GM08714 (cell line): ENCODE data around the gene FBXO28.

Experiments
- H3K4me3 ChIP-seq: fragments of 200-500 bp; sonication (Bioruptor generic); 2 replicates; pipeline ENCODE4 v1.5.1; 2014; ENCODE audit warnings: mild to moderate bottlenecking, low read length, inconsistent platforms
- ZNF274 ChIP-seq: IDR thresholded peaks from 2 replicates; pipeline ENCODE4 v1.6.1; 2012; ENCODE audit warnings: mild to moderate bottlenecking, low read depth, low read length

Gene FBXO28

DNA sequence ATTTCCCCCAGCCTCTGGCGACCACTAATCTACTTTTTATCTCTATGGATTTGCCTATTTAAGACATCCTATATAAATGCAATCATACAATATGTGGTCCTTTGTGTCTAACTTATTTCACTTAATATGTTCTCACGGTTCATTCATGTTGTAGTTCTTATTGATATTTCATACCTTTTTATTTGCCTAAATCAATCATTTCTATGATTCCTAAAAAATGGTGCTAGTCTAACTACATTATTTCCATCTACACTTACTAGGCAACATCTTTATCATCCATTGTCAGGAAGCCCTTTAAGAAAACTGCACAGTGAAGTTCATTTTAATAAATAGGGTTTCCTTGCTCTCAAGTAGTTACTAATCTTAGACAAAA, 380 bp upstream of the FBXO28 start:
- H3K4me3 ChIP-seq = peak overlapping the region; percentile 78
- no peak for TF ChIP-seq ZNF274

DNA sequence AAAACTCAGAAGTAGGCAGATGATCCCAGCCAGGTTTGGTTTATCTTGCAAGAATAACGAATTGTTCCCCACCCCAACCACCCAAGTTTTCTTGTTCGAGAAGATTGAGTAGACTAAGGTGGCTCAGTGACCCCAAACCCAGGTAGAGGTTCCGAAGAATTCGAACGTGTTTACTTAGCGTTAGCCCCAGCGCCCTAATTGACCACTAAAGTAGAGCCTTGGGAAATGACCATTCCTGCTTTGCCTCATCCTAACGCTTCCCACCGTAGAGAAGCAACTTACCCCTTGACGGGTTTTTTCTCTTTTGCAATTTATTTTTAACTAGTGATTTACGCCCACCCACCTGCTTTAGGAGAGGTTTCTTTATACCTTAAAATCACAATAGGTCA, 870 bp downstream of the FBXO28 start:
- TF ChIP-seq ZNF274 = no peak
- peak overlapping the region; percentile 78 for H3K4me3 ChIP-seq

DNA sequence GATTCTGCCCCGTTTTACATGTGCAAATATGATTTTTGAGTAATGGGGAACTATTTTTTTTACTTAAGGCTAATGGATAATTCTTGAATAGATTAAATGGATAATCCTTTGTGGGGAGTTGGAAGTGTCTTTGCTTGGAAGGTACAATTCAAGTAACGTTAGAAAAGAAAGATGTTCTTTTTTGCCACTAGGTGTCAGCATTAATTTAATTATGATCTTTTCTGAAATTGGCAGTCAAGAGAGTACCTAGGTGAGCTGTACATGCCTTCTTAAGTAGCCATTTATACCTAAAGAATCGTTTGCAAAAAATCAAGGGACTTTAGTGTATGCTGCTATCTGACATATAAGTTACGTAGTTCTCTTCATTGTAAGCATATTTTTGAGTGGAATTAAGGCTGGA, 2.2 kb downstream of the FBXO28 start:
- no peak for TF ChIP-seq ZNF274
- H3K4me3 ChIP-seq = no peak overlapping the region; the same call in 1 of the 2 replicates

GRCh38 chr1:224118688-224119087, 4.8 kb downstream of the FBXO28 start:
- TF ChIP-seq ZNF274 = no peak
- no peak overlapping the region for H3K4me3 ChIP-seq

GRCh38 chr1:224123136-224123535, 9.2 kb downstream of the FBXO28 start:
- no peak for TF ChIP-seq ZNF274

GRCh38 chr1:224124220-224124619, 10.3 kb downstream of the FBXO28 start:
- H3K4me3 ChIP-seq = no peak overlapping the region
- no peak for TF ChIP-seq ZNF274

More at GRCh38 chr1:224123136-224123535, 9.2 kb downstream of the FBXO28 start:
- H3K4me3 ChIP-seq = no peak overlapping the region

DNA sequence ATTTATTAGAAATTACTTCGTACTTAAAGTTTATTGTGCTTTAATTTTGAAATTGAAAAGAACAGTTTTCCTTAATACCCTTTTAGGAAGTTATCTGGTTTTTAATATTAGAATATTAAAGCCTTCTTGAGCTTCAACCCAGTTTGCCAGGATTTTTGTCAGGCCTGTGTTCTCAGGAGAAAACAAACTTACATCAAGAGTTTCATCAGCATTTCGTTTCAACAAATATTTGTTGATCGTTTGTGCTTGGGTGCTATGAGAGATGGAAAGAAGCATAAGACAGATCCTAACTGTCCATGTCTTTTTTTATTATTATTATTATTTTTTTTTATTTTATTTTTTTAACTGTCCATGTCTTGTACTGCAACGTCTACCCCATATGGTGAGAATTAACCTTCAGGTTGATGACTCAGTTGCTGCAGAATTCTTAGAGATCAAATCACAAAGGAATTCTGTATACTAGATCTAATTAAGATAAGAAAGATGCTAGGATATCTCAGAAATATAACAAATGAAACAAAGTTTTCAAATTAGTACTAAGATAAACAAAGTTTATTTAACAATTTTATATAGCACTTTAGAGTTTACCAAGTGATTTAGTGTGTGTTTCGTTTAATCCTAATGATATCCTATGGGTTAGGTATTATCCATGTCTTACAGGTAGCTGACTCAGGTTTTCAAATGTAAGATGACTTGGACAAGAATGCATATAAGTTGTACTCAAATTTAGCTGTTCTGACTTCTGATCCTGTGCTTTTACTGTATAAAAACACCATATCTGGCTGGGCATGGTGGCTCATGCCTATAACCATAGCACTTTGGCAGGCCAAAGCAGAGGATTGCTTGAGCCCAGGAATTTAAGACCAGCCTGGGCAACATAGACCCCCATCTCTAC, 14.3 kb downstream of the FBXO28 start:
- H3K4me3 ChIP-seq = no peak overlapping the region
- TF ChIP-seq ZNF274 = no peak

- TF ChIP-seq ZNF274 = no peak
- H3K4me3 ChIP-seq = no peak overlapping the region
Measured at GRCh38 chr1:224131253-224131652, 17.3 kb downstream of the FBXO28 start.

- TF ChIP-seq ZNF274 = no peak
- H3K4me3 ChIP-seq = no peak overlapping the region
Measured at GRCh38 chr1:224132901-224133300, 19.0 kb downstream of the FBXO28 start.

DNA sequence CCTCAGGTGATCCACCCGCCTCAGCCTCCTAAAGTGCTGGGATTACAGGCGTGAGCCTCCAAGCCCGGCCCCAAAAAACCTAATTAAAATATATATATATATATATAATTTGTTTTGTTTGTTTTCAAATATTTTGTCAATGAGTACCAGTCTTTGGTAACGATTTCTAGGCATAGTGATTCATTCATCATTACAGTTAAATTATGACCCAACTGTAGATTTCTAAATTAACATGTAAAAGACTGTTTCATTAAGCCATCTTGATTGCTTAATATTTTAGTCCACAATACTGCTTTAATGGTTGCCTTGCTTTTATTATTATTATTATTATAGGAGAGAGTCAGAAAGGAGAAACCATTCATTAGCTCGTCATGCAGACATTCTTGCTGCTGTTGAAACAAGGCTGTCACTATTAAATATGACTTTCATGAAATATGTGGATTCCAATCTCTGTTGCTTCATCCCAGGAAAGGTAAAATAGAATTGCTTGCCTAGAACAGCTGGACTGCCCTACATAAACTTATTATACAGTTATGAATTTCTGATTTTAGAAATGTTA, 19.9 kb downstream of the FBXO28 start:
- no peak for TF ChIP-seq ZNF274
- H3K4me3 ChIP-seq = no peak overlapping the region

- no peak overlapping the region for H3K4me3 ChIP-seq
- no peak for TF ChIP-seq ZNF274
Measured at GRCh38 chr1:224137518-224137917, 23.6 kb downstream of the FBXO28 start.

DNA sequence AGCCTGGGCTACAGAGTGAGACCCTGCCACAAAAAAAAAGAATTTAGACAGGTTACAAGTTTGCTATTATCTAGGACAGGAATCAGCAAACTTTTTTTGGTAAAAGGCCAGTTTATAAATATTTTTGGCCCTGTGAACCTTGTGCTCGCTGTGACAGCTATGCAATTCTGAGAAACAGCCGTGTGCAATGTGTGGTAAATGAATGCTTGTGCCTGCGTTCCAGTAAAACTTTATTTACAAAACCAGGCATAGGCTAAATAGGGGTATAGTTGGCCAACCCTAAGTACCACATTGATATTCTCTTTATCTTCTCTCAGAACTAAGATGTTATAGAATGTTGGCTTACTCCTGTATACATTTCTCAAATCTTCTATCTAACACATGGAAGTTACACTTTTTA, 24.3 kb downstream of the FBXO28 start:
- H3K4me3 ChIP-seq = no peak overlapping the region
- no peak for TF ChIP-seq ZNF274

- no peak overlapping the region for H3K4me3 ChIP-seq
- TF ChIP-seq ZNF274 = no peak
Measured at GRCh38 chr1:224141693-224142092, 27.8 kb downstream of the FBXO28 start.

DNA sequence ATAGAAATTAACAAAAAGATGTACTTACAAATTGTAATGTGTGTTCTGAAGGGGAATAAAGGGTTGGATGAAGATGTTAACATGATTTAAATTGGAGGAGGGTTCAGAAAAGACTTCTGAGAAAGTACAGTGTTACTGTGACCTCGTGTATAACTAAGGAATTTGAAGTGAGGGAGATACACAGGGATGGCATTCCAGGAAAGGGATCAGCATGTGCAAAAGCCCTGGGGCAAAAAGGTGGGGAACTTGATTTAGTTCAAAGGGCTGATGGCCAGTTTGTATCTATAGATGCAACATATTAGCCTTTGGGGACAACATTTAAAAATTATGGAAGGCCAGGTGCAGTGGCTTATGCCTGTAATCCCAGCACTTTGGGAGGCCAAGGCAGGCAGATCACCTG, 35.8 kb downstream of the FBXO28 start:
- no peak for TF ChIP-seq ZNF274
- no peak overlapping the region for H3K4me3 ChIP-seq

GRCh38 chr1:224151117-224151516, 37.2 kb downstream of the FBXO28 start:
- no peak for TF ChIP-seq ZNF274
- H3K4me3 ChIP-seq = no peak overlapping the region

DNA sequence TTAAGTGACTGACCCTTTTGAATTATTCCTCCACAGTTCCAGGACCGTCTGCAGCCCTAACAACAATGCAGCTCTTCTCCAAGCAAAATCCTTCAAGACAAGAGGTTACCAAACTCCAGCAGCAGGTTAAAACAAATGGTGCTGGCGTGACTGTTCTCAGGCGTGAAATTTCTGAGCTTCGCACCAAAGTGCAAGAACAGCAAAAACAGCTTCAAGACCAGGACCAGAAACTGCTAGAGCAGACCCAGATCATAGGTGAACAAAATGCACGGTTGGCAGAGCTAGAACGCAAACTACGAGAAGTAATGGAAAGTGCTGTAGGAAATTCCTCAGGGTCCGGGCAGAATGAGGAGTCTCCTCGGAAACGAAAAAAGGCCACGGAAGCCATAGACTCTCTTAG, 43.4 kb downstream of the FBXO28 start:
- TF ChIP-seq ZNF274 = no peak
- H3K4me3 ChIP-seq = no peak overlapping the region

GRCh38 chr1:224159541-224159940, 45.6 kb downstream of the FBXO28 start:
- TF ChIP-seq ZNF274 = no peak

More at GRCh38 chr1:224159541-224159940, 45.6 kb downstream of the FBXO28 start:
- H3K4me3 ChIP-seq = no peak overlapping the region
